Stimulated activated naive CD8-positive, alpha-beta T cell treated with anti-CD3 and anti-CD28 coated beads, Interleukin-15, amount 100 ng/mL, for 72 hours (primary cell): ENCODE data around the gene DCXR.
A peak's percentile ranks its signal among the peaks of the same experiment; 100 is the strongest.

Experiments used
- ATAC-seq: fragments of 150-1000 bp; cut with Tn5 transposase; 2 replicates; pipeline ENCODE4 v1.10.0; 2021; ENCODE audit warnings: mild to moderate bottlenecking, moderate library complexity
- DNase-seq, 2 donors: peaks; one replicate each; pipeline ENCODE4 v3.0.0; 2021 to 2022
- H3K27ac Mint-ChIP-seq, 2 donors: one replicate each; pipeline ENCODE4 v1.8.0; 2022; ENCODE audit warnings: mild to moderate bottlenecking in 2 of 2, mixed read lengths in 2 of 2, moderate library complexity in 2 of 2
- H3K27me3 Mint-ChIP-seq: one replicate; pipeline ENCODE4 v1.8.0; 2022; ENCODE audit warnings: mixed read lengths
- H3K4me1 Mint-ChIP-seq: one replicate; pipeline ENCODE4 v1.8.0; 2022; ENCODE audit warnings: mild to moderate bottlenecking, mixed read lengths
- H3K4me3 Mint-ChIP-seq, 2 donors: one replicate each; pipeline ENCODE4 v1.8.0; 2022; ENCODE audit warnings: mild to moderate bottlenecking in 2 of 2, mixed read lengths in 2 of 2, moderate library complexity in 1 of 2
- H3K9me3 Mint-ChIP-seq, 2 donors: one replicate each; pipeline ENCODE4 v1.8.0; 2022; ENCODE audit warnings: mixed read lengths in 2 of 2

DCXR gene

GRCh38 chr17:82016875-82017459 is 20.5 kb downstream of the DCXR start:
- peaks cover 34% of the 10 kb centered on the region for H3K4me1 Mint-ChIP-seq

GRCh38 chr17:82016061-82016874 is 21.2 kb downstream of the DCXR start:
- Mint-ChIP-seq H3K4me1 (peaks cover 27% of the 10 kb centered on the region), H3K9me3 (no peaks in the 10 kb centered on the region), H3K27ac (no peak overlapping the region), H3K27me3 (no peaks in the 10 kb centered on the region), H3K4me3 (no peak overlapping the region)
- DNase-seq (no peak), ATAC-seq (no peak)

More at GRCh38 chr17:82016875-82017459, 20.5 kb downstream of the DCXR start:
- DNase-seq = no peak
- no peak for ATAC-seq
- no peaks in the 10 kb centered on the region for H3K9me3 Mint-ChIP-seq
- no peak overlapping the region for H3K4me3 Mint-ChIP-seq
- H3K27ac Mint-ChIP-seq = peak overlapping the region in 1 of 2 donors; percentile 74
- no peaks in the 10 kb centered on the region for H3K27me3 Mint-ChIP-seq

- Mint-ChIP-seq H3K4me1 (peaks cover 19% of the 10 kb centered on the region), H3K4me3 (no peak overlapping the region), H3K27ac (peak overlapping the region in 1 of 2 donors; percentile 63), H3K9me3 (no peaks in the 10 kb centered on the region), H3K27me3 (no peaks in the 10 kb centered on the region)
- ATAC-seq (no peak), DNase-seq (no peak)
Observed at GRCh38 chr17:82015311-82015971, 22.1 kb downstream of the DCXR start.

DNA sequence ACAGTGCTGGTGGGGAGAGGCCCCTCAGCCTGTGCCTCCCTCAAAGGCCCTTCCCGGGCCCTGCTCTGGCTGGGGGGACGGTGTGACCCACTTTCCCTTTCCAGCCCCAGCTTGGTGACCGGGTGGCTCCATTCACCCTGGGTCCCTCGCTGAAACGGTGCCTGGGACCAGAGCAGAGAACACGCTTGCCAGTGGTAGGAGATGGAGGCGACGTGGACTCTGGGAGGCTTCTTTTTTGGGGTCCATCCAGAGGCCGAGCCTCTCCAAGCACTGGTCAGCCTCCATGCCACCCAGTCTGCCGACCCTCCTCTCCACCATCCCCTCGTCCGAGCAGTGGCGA is 22.6 kb downstream of the DCXR start:
- H3K9me3 Mint-ChIP-seq = no peaks in the 10 kb centered on the region
- no peaks in the 10 kb centered on the region for H3K27me3 Mint-ChIP-seq

GRCh38 chr17:82014432-82014831 is 23.1 kb downstream of the DCXR start:
- no peak for DNase-seq
- Mint-ChIP-seq H3K27me3 (no peaks in the 10 kb centered on the region), H3K9me3 (no peaks in the 10 kb centered on the region), H3K4me1 (peaks cover 16% of the 10 kb centered on the region), H3K27ac (no peak overlapping the region), H3K4me3 (no peak overlapping the region)
- peak; percentile 2 for ATAC-seq

More for the DNA sequence above, 22.6 kb downstream of the DCXR start:
- ATAC-seq (no peak), DNase-seq (no peak)
- Mint-ChIP-seq H3K4me1 (peaks cover 14% of the 10 kb centered on the region), H3K27ac (peak overlapping the region in 1 of 2 donors; percentile 63), H3K4me3 (no peak overlapping the region)

DNA sequence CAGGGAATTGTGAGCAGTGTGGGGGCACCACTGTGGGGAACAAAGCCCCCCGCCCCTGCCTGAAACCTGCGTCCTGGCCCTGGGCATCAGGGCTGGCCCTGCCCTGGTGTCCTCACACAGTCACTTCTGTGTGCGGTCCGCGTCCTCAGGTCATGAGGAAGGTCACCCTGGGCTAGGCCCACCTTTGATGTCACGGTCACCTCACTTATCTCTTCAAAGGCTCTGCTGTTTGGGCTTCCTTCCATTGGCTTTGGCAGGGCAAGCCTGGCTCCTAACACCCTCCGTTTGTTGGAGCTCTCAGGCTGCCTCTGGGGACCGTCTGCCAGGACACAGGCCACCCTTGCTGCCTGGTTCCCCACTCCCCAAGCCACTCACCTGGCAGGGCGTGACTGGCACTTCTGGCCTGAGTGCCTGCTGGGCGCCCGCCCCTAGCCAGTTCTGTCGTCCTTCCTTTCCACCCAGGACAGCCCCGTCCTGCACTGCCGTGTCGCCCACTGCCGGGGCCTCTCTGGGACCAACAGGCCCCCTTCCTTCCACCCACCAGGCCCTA is 23.6 kb downstream of the DCXR start:
- ATAC-seq (no peak), DNase-seq (no peak)
- Mint-ChIP-seq H3K9me3 (no peaks in the 10 kb centered on the region), H3K27ac (no peak overlapping the region), H3K4me3 (no peak overlapping the region), H3K4me1 (peaks cover 19% of the 10 kb centered on the region), H3K27me3 (no peaks in the 10 kb centered on the region)

GRCh38 chr17:82013341-82013740 is 24.2 kb downstream of the DCXR start:
- ATAC-seq (no peak), DNase-seq (no peak)
- Mint-ChIP-seq H3K27ac (peak overlapping the region in 1 of 2 donors; percentile 19), H3K27me3 (no peaks in the 10 kb centered on the region), H3K4me1 (peaks cover 14% of the 10 kb centered on the region), H3K9me3 (no peaks in the 10 kb centered on the region), H3K4me3 (no peak overlapping the region)

DNA sequence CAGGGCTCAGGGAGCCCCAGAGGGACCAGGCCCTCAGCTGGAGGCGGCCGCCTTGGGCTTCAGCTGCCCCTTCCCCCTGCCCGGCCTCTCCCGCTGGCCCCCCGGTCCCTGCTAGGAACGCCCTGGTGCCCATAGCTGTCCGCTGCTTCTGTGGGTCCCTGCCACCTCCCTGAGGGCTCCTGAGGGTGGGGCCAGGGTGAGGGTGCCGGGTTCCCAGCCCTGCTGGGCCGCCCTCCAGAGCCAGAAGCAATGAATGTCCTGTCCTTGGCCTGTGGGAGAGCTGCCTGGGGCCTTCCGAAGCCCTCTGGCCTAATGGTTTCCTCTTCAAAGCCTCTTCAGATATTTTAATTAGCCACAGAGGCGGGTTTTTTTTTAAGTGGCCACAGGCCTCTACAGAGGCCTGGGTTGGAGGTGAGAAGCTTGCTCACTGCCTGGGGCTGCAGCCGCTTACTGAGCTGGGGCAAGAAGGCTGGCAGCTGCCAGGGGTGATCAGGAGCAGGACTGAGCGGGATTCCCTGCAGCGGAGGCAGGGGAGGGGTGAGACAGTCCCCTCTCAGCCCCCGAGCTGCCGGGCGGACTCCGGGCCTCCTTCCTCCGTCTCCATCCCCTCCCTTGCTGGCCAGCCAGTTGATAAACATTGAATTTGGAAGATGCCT is 24.7 kb downstream of the DCXR start:
- Mint-ChIP-seq H3K4me1 (peaks cover 14% of the 10 kb centered on the region), H3K4me3 (no peak overlapping the region), H3K27me3 (no peaks in the 10 kb centered on the region), H3K27ac (peak overlapping the region in 1 of 2 donors; percentile 63), H3K9me3 (no peaks in the 10 kb centered on the region)
- no peak for ATAC-seq
- DNase-seq = no peak

DNA sequence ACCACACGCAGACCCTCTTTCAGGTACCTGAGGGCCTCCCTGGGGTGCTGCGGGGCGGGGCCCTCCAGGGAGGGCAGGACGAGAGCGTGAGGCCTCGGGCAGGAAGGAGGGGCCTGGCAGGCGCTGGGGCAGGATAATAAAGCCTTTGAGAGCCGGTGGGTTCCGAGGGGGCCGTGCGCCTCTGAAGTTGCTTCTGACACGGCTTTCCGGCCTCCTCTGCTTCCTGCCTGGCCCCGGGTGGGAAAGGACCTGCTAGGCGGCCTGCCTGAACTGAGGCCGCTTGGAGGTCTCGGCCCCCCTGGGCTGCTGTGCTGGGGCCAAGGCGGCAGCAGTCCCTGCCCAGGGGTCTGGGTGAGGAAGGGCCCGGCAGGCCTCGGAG is 25.2 kb downstream of the DCXR start:
- H3K4me1 Mint-ChIP-seq = peaks cover 9% of the 10 kb centered on the region
- ATAC-seq (no peak), DNase-seq (no peak)
- H3K9me3 Mint-ChIP-seq = no peaks in the 10 kb centered on the region
- no peak overlapping the region for H3K4me3 Mint-ChIP-seq
- no peaks in the 10 kb centered on the region for H3K27me3 Mint-ChIP-seq
- H3K27ac Mint-ChIP-seq = no peak overlapping the region

DNA sequence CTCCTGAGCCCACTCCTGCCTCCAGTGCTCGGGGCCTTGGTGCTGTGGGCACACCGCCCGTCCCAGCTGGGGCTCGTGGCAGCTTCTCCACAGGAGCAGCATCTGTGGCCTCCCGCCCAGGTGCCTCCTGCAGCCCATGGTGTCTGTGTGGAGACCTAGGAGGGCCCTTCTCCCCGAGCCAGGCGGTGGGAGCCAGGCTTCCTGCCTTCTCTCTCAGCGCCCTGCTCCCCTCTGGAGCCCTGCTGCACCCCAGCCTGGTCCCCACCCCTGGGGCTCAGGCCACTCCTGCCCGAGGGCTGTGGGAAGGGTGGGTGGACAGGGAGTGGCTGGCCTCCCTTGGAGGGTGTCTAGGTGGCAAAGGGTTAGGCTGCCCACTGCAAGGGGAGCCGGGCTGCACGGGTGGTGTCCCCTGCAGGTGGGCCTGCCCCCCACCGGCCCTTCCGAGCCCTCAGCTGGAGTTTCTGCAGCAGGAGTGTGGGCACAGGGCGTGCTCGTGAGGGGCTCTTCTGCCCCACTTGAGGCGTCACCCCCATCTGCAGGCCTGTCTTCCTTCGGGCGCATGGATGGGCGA is 25.8 kb downstream of the DCXR start:
- Mint-ChIP-seq H3K27me3 (no peaks in the 10 kb centered on the region), H3K4me1 (peaks cover 9% of the 10 kb centered on the region), H3K4me3 (no peak overlapping the region), H3K27ac (no peak overlapping the region), H3K9me3 (no peaks in the 10 kb centered on the region)
- ATAC-seq (no peak), DNase-seq (no peak)

DNA sequence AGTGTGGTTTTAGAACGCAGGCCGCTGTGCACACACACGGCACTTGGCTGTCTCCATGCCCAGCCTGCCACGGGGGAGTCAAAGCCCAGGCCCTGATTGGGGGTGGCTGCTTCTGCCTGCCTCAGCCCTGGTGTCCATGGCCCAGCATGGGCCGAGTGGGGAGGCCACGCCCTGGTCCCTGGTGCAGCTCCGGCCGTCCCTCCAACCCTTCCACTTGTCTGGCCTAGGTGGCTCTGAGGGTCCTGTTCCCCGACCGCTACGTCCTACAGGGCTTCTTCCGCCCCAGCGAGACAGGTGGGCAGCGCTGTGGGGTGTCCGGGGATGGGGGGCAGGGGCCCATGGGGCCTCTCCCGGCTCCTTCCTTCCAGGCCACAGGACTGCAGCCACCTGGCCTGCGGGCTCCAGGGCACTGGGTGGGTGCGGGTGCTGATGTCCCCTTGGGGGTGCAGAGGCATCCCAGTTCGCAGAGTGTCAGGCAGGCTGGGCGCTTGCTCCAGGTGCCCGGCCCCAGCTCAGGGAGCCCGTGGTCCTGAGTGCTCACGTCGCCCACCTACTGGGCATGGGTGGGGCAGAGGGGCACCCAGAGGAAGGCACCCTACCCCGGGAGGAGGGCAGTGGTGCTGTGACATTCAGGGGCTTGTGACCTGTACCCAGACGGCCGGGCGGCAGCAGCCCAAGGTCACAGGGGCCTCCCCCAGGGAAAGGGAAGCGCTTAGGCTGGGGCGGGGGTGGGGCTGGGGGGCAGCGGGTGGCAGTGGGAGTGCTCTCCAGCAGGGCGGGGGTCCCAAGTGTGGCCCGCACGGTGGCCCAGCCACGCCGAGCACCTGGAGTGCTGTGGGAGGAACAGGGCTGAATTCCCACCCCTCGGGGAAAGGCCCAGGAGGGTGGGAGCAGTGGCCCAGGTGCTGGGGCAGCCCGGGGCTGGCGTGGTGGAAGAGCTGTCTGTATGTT is 26.6 kb downstream of the DCXR start:
- H3K4me1 Mint-ChIP-seq = peaks cover 9% of the 10 kb centered on the region
- no peak overlapping the region for H3K27ac Mint-ChIP-seq
- ATAC-seq (no peak), DNase-seq (no peak)
- no peaks in the 10 kb centered on the region for H3K9me3 Mint-ChIP-seq
- no peak overlapping the region for H3K4me3 Mint-ChIP-seq
- H3K27me3 Mint-ChIP-seq = no peaks in the 10 kb centered on the region

- no peak overlapping the region for H3K27ac Mint-ChIP-seq
- ATAC-seq = peak; percentile 33
Observed at GRCh38 chr17:82009413-82009812, 28.1 kb downstream of the DCXR start.

DNA sequence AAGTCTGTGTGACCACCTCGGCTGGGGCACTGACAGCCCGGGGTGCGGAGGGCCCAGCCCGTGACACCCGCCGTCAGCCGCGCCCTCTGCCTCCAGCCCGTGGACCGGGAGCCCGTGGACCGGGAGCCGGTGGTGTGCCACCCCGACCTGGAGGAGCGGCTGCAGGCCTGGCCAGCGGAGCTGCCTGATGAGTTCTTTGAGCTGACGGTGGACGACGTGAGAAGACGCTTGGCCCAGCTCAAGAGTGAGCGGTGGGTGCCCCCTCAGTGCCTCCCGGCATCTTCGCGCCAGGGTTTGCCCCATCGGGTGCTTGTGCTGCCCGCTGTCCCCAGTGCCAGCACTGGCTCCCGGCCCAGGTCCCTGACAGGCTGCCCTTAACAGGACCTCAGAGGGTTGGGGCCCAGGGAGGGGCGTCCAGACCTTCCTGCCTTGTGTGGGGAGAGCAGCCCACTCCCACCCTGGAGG is 28.5 kb downstream of the DCXR start:
- H3K27ac Mint-ChIP-seq = no peak overlapping the region
- DNase-seq = no peak
- H3K9me3 Mint-ChIP-seq = no peaks in the 10 kb centered on the region
- H3K27me3 Mint-ChIP-seq = no peaks in the 10 kb centered on the region
- H3K4me1 Mint-ChIP-seq = peaks cover 9% of the 10 kb centered on the region
- ATAC-seq = peak; percentile 11
- peak overlapping the region in 1 of 2 donors; percentile 44 for H3K4me3 Mint-ChIP-seq

More at GRCh38 chr17:82009413-82009812, 28.1 kb downstream of the DCXR start:
- Mint-ChIP-seq H3K27me3 (no peaks in the 10 kb centered on the region), H3K4me3 (peak overlapping the region in 1 of 2 donors; percentile 44), H3K9me3 (no peaks in the 10 kb centered on the region), H3K4me1 (peaks cover 9% of the 10 kb centered on the region)
- no peak for DNase-seq

DNA sequence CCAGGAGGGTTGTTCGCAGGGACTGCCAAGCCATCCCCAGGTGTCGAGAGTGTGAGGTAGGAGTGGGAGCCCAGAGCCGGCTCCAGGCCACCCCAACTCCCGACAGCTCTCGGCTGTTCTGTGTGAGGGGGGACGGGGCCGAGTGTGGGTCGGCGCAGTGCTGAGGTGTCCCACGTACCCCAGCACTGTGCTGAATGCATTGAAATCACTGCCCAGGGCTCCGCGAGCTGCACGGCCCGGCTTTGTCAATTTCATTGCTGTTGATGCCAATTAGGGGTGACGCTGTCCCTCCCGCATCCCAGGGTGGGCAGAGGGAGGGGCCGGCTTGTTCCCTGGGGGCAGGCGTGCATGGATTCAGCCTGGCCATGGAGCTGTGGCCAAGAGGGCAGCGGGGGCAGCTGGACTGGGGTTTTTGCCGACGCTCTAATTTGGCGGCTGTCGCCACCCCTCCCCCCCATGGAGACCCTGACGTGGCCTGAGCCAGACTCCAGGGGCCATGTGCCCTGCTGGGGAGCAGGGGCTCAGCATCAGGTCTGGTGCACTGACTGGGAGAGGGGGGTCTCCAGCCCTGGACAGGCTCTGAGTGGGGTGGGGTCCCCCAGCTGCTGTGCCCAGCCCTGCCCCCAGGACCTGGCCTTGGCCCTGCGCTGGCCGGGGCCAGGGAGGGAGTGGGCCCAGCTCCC is 29.1 kb downstream of the DCXR start:
- no peaks in the 10 kb centered on the region for H3K27me3 Mint-ChIP-seq
- H3K4me1 Mint-ChIP-seq = peaks cover 9% of the 10 kb centered on the region
- no peak overlapping the region for H3K27ac Mint-ChIP-seq
- ATAC-seq = peak; percentile 29
- no peaks in the 10 kb centered on the region for H3K9me3 Mint-ChIP-seq
- DNase-seq = no peak
- no peak overlapping the region for H3K4me3 Mint-ChIP-seq
